Skeletal muscle tissue (tissue), 4 donors: ENCODE measurements around the gene CDH4. TPM values are rescaled to one million over a fixed set of nuclear protein-coding genes. Genes with fewer than 3 reads are reported as not detected.

Experiments
- H3K27ac ChIP-seq: one replicate; pipeline ENCODE4 v1.7.0; 2013; ENCODE audit warnings: mild to moderate bottlenecking, low read depth, low read length, inconsistent platforms
- H3K27me3 ChIP-seq, 3 donors: one replicate each; pipeline ENCODE4 v1.7.0; 2013; ENCODE audit warnings: low read length in 3 of 3; ENCODE audit not compliant: control insufficient read depth in 3 of 3, insufficient read depth in 3 of 3
- H3K36me3 ChIP-seq, 3 donors: one replicate each; pipeline ENCODE4 v1.7.0; 2013; ENCODE audit warnings: low read length in 3 of 3; ENCODE audit not compliant: control insufficient read depth in 3 of 3, insufficient read depth in 3 of 3
- H3K4me1 ChIP-seq, 3 donors: one replicate each; pipeline ENCODE4 v1.7.0; 2013; ENCODE audit warnings: low read length in 3 of 3, mild to moderate bottlenecking in 3 of 3; ENCODE audit not compliant: control insufficient read depth in 3 of 3, insufficient read depth in 3 of 3
- H3K4me3 ChIP-seq, 3 donors: one replicate each; pipeline ENCODE4 v1.7.0; 2013; ENCODE audit warnings: low read length in 3 of 3
- H3K9ac ChIP-seq, 3 donors: one replicate each; pipeline ENCODE4 v1.7.0; 2013; ENCODE audit warnings: low read length in 3 of 3, mild to moderate bottlenecking in 3 of 3, moderate library complexity in 2 of 3, low read depth in 1 of 3
- H3K9me3 ChIP-seq, 3 donors: one replicate each; pipeline ENCODE4 v1.7.0; 2013; ENCODE audit warnings: low read length in 3 of 3; ENCODE audit not compliant: control insufficient read depth in 3 of 3
- total RNA-seq: library from RNA; depleted of rRNA; stranded (reverse); fragments of >200 nt; gene quantifications from one replicate; pipeline ENCODE4 v1.2.3, GENCODE V29; 2014
- donor health status: Osteomylitis.

The CDH4 gene
- total RNA-seq, 1 donor from 2014 or later = 0.52 TPM

DNA sequence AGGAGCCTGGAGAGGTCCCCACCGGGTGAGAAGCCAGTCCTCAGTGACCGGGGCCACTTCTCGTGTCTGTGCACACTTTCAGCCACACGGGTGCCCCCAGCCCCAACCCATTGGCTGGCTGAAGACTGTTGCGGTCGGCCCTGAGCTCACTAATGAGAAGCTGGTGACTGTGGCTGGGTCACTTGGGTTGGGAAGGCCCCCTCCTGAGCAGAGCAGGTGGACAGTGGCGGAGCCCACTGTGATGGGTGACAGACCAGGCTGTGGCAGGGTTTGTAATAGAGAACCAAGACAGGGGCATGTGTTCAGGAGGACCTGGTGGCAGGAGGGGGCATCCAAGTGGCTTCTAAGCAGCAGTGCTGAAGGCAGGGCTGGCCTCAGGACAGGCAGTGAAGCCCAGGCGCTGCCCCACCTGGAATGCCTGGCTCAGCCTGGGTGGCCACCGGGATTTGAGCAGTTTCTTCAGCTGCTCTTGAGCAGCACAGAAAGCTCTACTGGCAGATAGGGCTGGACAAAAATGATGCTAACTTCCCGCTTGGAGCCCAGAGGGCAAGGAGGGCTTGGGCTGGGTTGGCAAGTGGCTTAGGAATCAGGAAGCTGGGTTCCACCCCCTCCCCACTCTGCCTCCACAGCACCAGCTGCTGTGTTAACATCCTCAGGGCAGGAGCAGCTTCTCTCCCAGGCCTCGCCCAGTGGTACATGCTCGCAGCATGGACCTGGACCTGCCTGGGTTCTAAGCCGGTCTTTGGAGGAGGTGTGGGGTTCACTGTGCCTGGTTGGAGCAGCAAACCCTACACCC, 256.4 kb downstream of the CDH4 start:
- H3K27ac ChIP-seq = no peak overlapping the region
- H3K36me3 ChIP-seq = no peaks in the 10 kb centered on the region
- H3K9me3 ChIP-seq = no peaks in the 10 kb centered on the region
- H3K4me1 ChIP-seq = no peaks in the 10 kb centered on the region
- peaks cover 0 to 8% (median 6%) of the 10 kb centered on the region in 3 donors for H3K27me3 ChIP-seq
- H3K9ac ChIP-seq = no peak overlapping the region
- H3K4me3 ChIP-seq = no peak overlapping the region

DNA sequence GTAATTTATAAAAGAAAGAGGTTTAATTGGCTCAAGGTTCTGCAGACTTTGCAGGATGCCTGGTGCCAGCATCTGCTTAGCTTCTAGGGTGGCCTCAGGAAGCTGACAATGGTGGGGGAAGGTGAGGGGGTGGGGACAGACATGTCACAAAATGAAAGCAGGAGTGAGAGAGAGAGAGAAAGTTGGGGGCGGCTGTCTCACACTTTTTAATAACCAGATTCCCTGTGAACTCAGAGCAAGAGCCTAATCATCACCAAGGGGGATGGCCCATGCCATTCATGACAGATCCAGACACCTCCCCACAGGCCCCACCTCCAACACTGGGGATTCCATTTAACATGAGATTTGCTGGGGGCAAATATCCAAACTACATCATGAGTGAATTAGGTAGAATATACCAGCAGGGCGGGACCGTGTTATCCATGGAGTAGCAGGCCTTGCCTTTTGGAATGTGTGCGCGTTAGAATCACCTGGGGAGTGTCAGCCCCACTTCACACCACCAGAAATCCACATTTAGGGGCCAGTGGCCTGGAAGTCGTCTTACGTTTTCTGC, 258.8 kb downstream of the CDH4 start:
- Histone ChIP-seq H3K27me3 (no peaks in the 10 kb centered on the region), H3K4me3 (no peak overlapping the region), H3K36me3 (no peaks in the 10 kb centered on the region), H3K9ac (no peak overlapping the region), H3K4me1 (no peaks in the 10 kb centered on the region), H3K9me3 (no peaks in the 10 kb centered on the region), H3K27ac (no peak overlapping the region)

DNA sequence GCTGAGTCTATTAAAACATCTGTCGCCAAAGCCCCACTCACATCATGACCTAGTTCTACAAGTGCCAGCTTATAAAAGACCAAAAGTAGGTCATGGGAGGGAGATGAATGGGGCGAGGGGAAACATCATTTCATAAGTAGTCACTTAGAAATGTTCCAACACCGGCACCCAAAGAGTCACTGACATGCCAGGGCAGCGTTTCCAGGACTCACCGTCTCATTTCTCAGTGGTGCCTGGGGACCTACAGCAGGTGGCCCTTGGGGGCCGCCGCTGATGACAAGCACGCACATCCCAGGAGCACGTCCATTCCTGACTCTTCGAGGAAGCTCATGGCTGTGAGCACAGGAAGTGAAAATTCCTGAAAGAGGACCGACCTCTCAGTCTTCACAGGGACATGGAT, 260.4 kb downstream of the CDH4 start:
- Histone ChIP-seq H3K4me3 (no peak overlapping the region), H3K9ac (no peak overlapping the region), H3K27me3 (no peaks in the 10 kb centered on the region), H3K27ac (no peak overlapping the region), H3K9me3 (no peaks in the 10 kb centered on the region), H3K4me1 (peaks cover 9 to 11% (median 11%) of the 10 kb centered on the region in 3 donors), H3K36me3 (no peaks in the 10 kb centered on the region)

DNA sequence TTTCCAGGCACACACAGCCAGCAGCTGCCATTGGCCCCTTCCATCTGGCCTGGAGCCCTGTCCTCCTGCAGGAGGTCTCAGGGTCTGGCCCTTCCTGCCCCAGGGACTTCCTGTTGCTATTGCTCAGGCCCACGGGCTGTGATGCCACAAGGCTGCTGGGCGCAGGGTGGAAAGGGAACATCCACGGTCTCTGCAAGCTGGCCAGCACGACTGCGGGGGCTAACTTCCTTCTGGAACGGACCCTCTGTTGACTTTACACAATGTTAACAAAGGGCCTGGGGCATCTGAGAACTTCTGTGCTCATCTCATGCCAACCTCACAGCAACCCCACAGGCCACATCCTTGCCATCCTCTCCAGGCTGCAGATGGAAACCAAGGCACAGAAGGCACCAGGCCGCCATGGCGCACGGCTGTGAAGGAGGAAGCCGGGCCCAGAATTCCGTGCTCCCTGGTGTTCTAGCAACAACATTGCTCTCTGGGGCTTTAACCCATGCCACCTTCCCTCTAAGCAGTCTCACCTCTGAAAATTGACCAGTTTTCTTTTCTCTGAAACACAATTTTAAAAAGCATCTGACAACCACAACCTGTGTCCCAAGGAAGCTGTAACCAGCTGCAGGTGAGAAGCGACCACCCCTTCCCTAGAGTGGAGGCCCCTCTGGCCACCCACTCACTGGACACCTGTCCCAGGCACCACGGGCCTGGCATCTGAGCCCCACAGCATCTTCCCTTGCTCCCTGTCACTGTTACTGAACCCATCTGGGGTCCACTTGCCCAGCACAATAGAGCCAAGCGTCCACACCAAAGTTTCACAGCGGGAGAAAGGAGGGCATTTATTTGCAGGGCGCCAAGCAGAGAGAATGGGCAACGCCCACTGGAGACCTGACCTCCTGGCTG, 261.3 kb downstream of the CDH4 start:
- no peak overlapping the region for H3K27ac ChIP-seq
- no peaks in the 10 kb centered on the region for H3K9me3 ChIP-seq
- H3K27me3 ChIP-seq = no peaks in the 10 kb centered on the region
- H3K9ac ChIP-seq = no peak overlapping the region
- peaks cover 9 to 11% (median 11%) of the 10 kb centered on the region in 3 donors for H3K4me1 ChIP-seq
- H3K36me3 ChIP-seq = no peaks in the 10 kb centered on the region
- H3K4me3 ChIP-seq = no peak overlapping the region

DNA sequence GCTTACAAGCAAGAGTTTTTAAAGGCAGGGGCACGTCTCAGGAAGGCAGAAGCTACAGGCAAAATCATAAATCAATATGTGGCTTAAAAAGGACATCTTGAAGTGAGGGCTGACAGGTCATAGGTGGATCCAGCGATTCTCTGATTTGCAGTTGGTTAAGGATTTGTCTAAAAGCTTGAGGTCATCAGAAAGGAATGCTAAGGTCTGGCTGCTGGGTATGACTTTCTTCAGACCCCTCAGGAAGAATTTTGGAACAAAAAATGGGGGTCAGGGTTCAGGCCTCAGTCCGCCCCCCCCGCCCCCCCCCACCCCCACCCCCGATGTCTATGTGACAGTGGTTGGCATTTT, 261.9 kb downstream of the CDH4 start:
- H3K4me3 ChIP-seq = no peak overlapping the region
- no peaks in the 10 kb centered on the region for H3K9me3 ChIP-seq
- peaks cover 9 to 11% (median 11%) of the 10 kb centered on the region in 3 donors for H3K4me1 ChIP-seq
- H3K36me3 ChIP-seq = no peaks in the 10 kb centered on the region
- no peak overlapping the region for H3K27ac ChIP-seq
- H3K27me3 ChIP-seq = no peaks in the 10 kb centered on the region
- H3K9ac ChIP-seq = no peak overlapping the region

DNA sequence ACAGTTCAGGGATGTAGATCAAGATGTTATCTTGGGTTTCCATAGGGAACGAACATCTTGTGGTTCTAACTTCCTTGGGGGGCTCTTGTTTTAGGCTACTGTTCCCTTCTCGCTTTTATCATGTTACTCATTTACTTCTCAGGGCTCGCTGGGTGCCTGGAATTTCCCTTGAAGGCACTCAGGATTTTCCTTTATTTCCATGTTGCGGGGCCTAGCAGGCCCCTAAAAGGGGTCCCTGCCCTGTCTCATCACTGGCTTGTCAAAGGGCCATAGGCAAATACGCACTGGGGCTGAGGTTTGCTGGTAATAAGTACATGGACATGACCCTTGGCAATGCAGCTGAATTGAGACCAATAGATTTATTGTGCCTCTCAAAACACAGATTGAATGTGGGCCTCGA, 262.3 kb downstream of the CDH4 start:
- H3K4me1 ChIP-seq = peaks cover 9 to 11% (median 11%) of the 10 kb centered on the region in 3 donors
- no peaks in the 10 kb centered on the region for H3K36me3 ChIP-seq
- no peak overlapping the region for H3K9ac ChIP-seq

DNA sequence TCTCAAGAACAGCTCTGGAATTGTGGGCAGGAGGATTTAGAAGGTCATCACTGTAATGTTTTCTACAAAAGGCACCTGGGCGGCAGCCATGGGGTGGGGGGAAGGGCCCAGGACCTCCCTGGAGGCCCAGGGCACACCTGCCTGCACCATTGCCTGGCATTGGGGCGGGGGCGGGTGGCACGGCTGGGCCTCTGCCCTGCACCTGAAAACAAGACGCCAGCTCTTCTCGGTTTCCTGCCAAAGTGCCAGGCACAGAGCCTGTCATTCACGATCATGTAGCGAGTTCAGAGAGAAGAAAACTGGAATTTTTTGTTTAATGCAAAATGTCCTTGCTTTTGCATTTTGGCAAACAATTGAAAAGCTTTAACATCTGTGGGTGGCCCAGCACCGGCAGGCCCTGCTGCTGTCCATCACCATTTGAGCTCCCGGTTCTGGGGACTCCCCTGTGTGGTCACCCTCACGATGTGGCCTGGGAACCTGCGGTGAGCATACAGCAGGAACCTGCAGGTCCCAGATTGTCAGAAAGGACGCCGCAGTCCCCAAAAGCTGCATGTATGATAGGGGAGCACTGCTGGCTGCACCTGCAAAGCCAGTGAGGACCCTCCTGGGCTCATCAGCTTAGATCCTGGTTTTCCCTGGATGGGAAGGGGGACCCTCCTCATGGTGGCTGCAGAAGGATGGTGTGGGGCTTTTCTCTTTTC, 262.9 kb downstream of the CDH4 start:
- H3K4me1 ChIP-seq = peaks cover 9 to 11% (median 11%) of the 10 kb centered on the region in 3 donors

More for the DNA sequence above, 262.3 kb downstream of the CDH4 start:
- Histone ChIP-seq H3K27ac (no peak overlapping the region), H3K9me3 (no peaks in the 10 kb centered on the region), H3K27me3 (peaks cover 0 to under 1% (median under 1%) of the 10 kb centered on the region in 3 donors), H3K4me3 (no peak overlapping the region)

DNA sequence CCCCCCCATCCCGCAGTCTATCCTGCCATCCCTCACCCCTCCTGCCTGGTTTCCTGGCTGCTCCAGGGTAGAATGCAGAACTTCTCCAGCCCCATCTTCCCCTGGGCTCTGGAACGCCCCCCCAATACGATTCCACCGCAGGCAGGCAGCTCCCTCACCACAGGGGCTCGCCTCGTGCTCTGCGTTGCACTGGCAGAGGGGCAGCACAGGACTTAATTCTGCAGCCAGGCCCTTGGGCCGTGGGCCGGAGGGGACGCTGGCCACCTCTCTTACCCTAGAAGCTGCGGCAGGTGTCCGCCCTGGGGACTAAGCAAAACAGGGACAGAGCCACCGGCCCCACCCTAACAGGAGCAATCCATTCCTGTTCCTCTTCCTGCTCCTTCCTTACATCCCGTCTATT, 263.9 kb downstream of the CDH4 start:
- Histone ChIP-seq H3K4me1 (peaks cover 9 to 11% (median 11%) of the 10 kb centered on the region in 3 donors), H3K9ac (no peak overlapping the region), H3K4me3 (no peak overlapping the region), H3K27ac (no peak overlapping the region), H3K9me3 (no peaks in the 10 kb centered on the region), H3K36me3 (no peaks in the 10 kb centered on the region), H3K27me3 (peaks cover 4 to 6% (median 5%) of the 10 kb centered on the region in 3 donors)

More for the DNA sequence above, 262.9 kb downstream of the CDH4 start:
- H3K27ac ChIP-seq = no peak overlapping the region
- no peak overlapping the region for H3K9ac ChIP-seq
- H3K9me3 ChIP-seq = no peaks in the 10 kb centered on the region
- no peaks in the 10 kb centered on the region for H3K36me3 ChIP-seq
- H3K4me3 ChIP-seq = no peak overlapping the region
- H3K27me3 ChIP-seq = peaks cover 0 to 4% (median 3%) of the 10 kb centered on the region in 3 donors

DNA sequence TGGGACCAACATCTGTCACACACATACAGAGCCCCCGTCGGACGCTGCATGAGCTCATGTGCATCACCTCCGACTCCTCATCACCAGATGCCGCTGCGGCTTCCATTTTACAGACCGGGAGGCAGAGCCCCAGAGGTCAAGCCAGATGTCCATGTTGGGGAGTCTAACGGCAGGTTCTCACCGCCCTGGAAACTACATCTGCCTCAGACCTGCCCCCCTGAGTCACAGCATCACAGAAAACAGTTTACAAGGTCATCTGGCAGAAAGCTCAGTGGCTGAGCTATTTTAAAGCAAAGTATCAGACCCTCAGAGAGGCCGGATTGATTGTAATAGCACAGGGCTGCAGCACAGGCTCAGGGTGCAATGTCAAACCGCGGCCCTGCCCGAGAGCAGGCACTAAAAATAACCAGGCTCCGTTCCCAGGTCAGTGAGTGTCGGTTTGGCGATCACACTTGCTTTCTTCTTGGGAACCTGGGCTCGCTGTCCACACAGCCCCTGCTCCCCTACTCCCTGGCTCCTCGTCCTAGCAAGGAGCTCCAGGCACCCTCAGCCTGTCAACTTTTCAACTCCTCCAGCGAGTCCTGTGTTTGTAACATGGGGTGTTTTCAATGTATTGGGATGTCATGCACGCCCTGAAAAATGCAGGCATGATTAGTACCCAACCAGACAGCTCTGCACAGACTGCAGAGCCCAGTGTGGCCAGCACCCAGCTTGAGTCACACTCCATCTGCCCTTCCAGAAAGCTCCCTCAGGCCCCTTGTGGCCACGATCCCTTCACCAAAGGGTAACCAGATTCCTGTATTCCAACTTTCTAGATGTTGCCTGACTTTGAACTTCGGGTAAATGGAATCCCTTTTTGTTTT, 264.5 kb downstream of the CDH4 start:
- peaks cover 4 to 7% (median 6%) of the 10 kb centered on the region in 3 donors for H3K27me3 ChIP-seq
- H3K4me3 ChIP-seq = peak overlapping the region in 2 of 3 donors; percentile 32 to 45
- H3K9me3 ChIP-seq = no peaks in the 10 kb centered on the region
- peaks cover 9 to 11% (median 11%) of the 10 kb centered on the region in 3 donors for H3K4me1 ChIP-seq
- H3K36me3 ChIP-seq = no peaks in the 10 kb centered on the region
- peak overlapping the region; percentile 28 to 69 (median 45) for H3K9ac ChIP-seq
- peak overlapping the region; percentile 25 for H3K27ac ChIP-seq
